MM.1S (cell line): ENCODE results near the gene LFNG.

Source experiments
- DNase-seq: peaks from one replicate; pipeline ENCODE4 v3.0.0-alpha.2; 2015
- H2AFZ ChIP-seq: fragments of 300-600 bp; sonication (generic); 2 replicates; pipeline ENCODE4 v1.6.0; 2016; ENCODE audit warnings: antibody characterized with exemption, low read length
- H3F3A ChIP-seq: fragments of 300-600 bp; sonication (generic); 2 replicates; pipeline ENCODE4 v1.6.1; 2016; ENCODE audit warnings: mild to moderate bottlenecking, antibody characterized with exemption, low read length, moderate library complexity, mixed read lengths; ENCODE audit not compliant: insufficient read depth
- H3K27ac ChIP-seq: fragments of 300-600 bp; sonication (generic); 2 replicates; pipeline ENCODE4 v1.5.1; 2016; ENCODE audit warnings: mild to moderate bottlenecking, low read length
- H3K27me3 ChIP-seq: fragments of 300-600 bp; sonication (generic); replicated peaks from 2 replicates; pipeline ENCODE4 v1.6.0; 2016; ENCODE audit warnings: low read length; ENCODE audit not compliant: insufficient read depth
- H3K36me3 ChIP-seq: fragments of 300-600 bp; sonication (generic); replicated peaks from 2 replicates; pipeline ENCODE4 v1.6.1; 2016; ENCODE audit warnings: mild to moderate bottlenecking, low read length, mixed read lengths; ENCODE audit not compliant: insufficient read depth
- H3K4me1 ChIP-seq: fragments of 300-600 bp; sonication (generic); 2 replicates; pipeline ENCODE4 v1.6.1; 2016; ENCODE audit warnings: low read length, mixed read lengths
- H3K4me2 ChIP-seq: fragments of 300-600 bp; sonication (generic); 2 replicates; pipeline ENCODE4 v1.6.0; 2016; ENCODE audit warnings: low read depth, low read length
- H3K4me3 ChIP-seq: fragments of 300-600 bp; sonication (generic); 2 replicates; pipeline ENCODE4 v1.5.1; 2016; ENCODE audit warnings: low read length, mixed read lengths
- H3K79me2 ChIP-seq: fragments of 300-600 bp; sonication (generic); 2 replicates; pipeline ENCODE4 v1.6.1; 2016; ENCODE audit warnings: mixed run types, low read length, mixed read lengths
- H3K9ac ChIP-seq: fragments of 300-600 bp; sonication (generic); 2 replicates; pipeline ENCODE4 v1.6.1; 2016; ENCODE audit warnings: low read length, mixed read lengths
- H3K9me2 ChIP-seq: fragments of 300-600 bp; sonication (generic); replicated peaks from 2 replicates; pipeline ENCODE4 v1.6.1; 2016; ENCODE audit warnings: mild to moderate bottlenecking, low read length, mixed read lengths; ENCODE audit not compliant: insufficient read depth
- H3K9me3 ChIP-seq: fragments of 300-600 bp; sonication (generic); replicated peaks from 2 replicates; pipeline ENCODE4 v1.6.1; 2016; ENCODE audit warnings: mild to moderate bottlenecking, low read length, mixed read lengths; ENCODE audit not compliant: insufficient read depth
- H4K20me1 ChIP-seq: fragments of 300-600 bp; sonication (generic); 2 replicates; pipeline ENCODE4 v1.6.1; 2016; ENCODE audit warnings: mild to moderate bottlenecking, low read length, moderate library complexity, mixed read lengths; ENCODE audit not compliant: insufficient read depth
- CTCF ChIP-seq: fragments of 300-600 bp; sonication (generic); IDR thresholded peaks from 2 replicates; pipeline ENCODE4 v1.5.1; 2016; ENCODE audit warnings: antibody characterized with exemption, low read length, mixed read lengths
- EZH2 ChIP-seq: fragments of 300-600 bp; sonication (generic); optimal IDR thresholded peaks from 2 replicates; pipeline ENCODE3; 2017; ENCODE audit warnings: low read depth, mild to moderate bottlenecking, antibody characterized with exemption, low read length, mixed read lengths
- EZH2phosphoT487 ChIP-seq: fragments of 300-600 bp; sonication (generic); IDR thresholded peaks from 2 replicates; pipeline ENCODE4 v1.6.1; 2018; ENCODE audit warnings: antibody characterized with exemption, low read length

Gene LFNG

GRCh38 chr7:2542916-2543871, 23.6 kb downstream of the LFNG start:
- H3K27ac ChIP-seq: no peak overlapping the region
- H3K4me2 ChIP-seq: no peak overlapping the region
- H3K36me3 ChIP-seq: no peaks in the 10 kb centered on the region
- no peak for DNase-seq
- no peak overlapping the region for H2AFZ ChIP-seq
- H3K79me2 ChIP-seq: no peaks in the 10 kb centered on the region
- no peak overlapping the region for H3K4me3 ChIP-seq
- H3K9ac ChIP-seq: no peak overlapping the region
- H3K27me3 ChIP-seq: no peaks in the 10 kb centered on the region
- no peaks in the 10 kb centered on the region for H3K9me2 ChIP-seq
- H3K4me1 ChIP-seq: no peaks in the 10 kb centered on the region
- TF ChIP-seq EZH2phosphoT487 (no peak), EZH2 (no peak), CTCF (no peak)
- no peaks in the 10 kb centered on the region for H4K20me1 ChIP-seq
- no peaks in the 10 kb centered on the region for H3K9me3 ChIP-seq
- no peaks in the 10 kb centered on the region for H3F3A ChIP-seq

GRCh38 chr7:2544541-2545188, 25.1 kb downstream of the LFNG start:
- Histone ChIP-seq H3K36me3 (no peaks in the 10 kb centered on the region), H3K79me2 (no peaks in the 10 kb centered on the region)
- no peak for DNase-seq

GRCh38 chr7:2545746-2546425, 26.3 kb downstream of the LFNG start:
- Histone ChIP-seq H3K9me2 (no peaks in the 10 kb centered on the region), H3K9ac (no peak overlapping the region), H3F3A (no peaks in the 10 kb centered on the region), H3K27ac (no peak overlapping the region), H3K27me3 (no peaks in the 10 kb centered on the region), H3K4me1 (no peaks in the 10 kb centered on the region), H3K4me2 (no peak overlapping the region), H2AFZ (no peak overlapping the region), H3K4me3 (no peak overlapping the region), H3K36me3 (no peaks in the 10 kb centered on the region), H3K79me2 (no peaks in the 10 kb centered on the region), H4K20me1 (no peaks in the 10 kb centered on the region), H3K9me3 (no peaks in the 10 kb centered on the region)
- no peak for DNase-seq
- TF ChIP-seq EZH2phosphoT487 (no peak), EZH2 (no peak), CTCF (no peak)

More at GRCh38 chr7:2544541-2545188, 25.1 kb downstream of the LFNG start:
- H3K9ac ChIP-seq: no peak overlapping the region
- no peaks in the 10 kb centered on the region for H3K9me2 ChIP-seq
- TF ChIP-seq EZH2phosphoT487 (no peak), CTCF (no peak), EZH2 (no peak)
- H4K20me1 ChIP-seq: no peaks in the 10 kb centered on the region
- H3K4me2 ChIP-seq: no peak overlapping the region
- no peaks in the 10 kb centered on the region for H3K27me3 ChIP-seq
- no peaks in the 10 kb centered on the region for H3K4me1 ChIP-seq
- no peak overlapping the region for H3K4me3 ChIP-seq
- H3K9me3 ChIP-seq: no peaks in the 10 kb centered on the region
- H3K27ac ChIP-seq: no peak overlapping the region
- no peaks in the 10 kb centered on the region for H3F3A ChIP-seq
- H2AFZ ChIP-seq: no peak overlapping the region
